DMS53 (cell line): Measurements from ENCODE around the gene SPINK8.
"Not testable (repeated sequence)": the region's sequence is repeated elsewhere in the genome, so short reads cannot be mapped to it uniquely, and the experiment has no call there.

Source experiments
- DNase-seq: peaks from one replicate; lab custom pipeline; 2025; lab: John Stamatoyannopoulos, UW

SPINK8 gene

DNA sequence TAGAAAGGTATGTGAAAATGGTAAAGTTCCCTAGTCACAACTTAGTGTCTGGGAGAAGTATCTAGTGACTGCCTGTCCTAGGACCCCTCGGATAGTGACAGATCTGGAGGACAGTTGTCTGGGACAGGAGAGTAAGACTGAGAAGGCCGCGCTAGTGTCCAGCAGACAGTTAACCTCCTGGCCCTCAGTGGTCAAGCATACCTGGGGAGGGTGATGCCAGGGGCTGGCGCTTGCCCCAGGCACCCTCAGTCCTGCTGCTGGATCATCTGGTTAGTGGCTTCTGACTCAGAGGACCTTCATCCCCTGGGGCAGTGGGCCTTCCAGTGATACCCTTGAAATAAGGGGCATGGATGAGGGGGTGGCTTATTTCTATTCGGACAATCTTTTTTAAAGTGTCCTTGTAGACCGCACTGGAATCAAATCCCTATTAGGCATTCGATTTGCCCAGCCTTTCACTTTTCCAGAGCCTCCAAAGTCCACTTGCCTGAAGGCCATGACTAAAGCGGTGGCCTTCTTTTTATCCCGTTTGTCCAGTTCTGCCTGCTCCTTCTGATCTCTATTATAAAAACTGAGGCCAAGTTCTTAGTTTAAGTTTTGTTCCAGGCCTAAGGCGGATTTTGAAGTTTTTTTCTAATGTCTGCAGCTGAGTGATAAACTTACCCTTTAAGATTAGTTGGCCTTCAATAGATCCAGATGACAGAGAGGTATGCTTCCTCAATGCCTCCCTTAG is 1.6 kb downstream of the SPINK8 start:
- DNase-seq: not testable (repeated sequence)

DNA sequence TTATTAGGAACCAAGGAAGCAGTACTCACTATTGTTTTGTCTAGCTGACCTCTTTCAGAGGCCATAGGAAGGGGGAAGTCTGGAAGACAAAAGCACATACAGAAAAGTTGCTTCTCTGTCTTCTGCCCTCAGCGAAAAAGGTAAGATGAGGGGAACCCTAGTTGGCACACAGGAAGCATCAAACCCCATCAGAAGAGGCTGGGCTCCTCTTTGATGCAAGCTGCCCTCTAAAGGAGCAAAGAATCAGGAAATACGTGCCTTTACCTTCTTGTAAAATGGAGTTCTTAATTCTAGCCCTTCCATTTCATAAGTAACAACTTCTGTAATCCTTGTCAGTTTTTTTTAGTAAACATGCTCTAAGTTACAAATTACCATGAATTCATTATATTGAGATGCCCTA is 12.5 kb downstream of the SPINK8 start:
- no peak for DNase-seq

DNA sequence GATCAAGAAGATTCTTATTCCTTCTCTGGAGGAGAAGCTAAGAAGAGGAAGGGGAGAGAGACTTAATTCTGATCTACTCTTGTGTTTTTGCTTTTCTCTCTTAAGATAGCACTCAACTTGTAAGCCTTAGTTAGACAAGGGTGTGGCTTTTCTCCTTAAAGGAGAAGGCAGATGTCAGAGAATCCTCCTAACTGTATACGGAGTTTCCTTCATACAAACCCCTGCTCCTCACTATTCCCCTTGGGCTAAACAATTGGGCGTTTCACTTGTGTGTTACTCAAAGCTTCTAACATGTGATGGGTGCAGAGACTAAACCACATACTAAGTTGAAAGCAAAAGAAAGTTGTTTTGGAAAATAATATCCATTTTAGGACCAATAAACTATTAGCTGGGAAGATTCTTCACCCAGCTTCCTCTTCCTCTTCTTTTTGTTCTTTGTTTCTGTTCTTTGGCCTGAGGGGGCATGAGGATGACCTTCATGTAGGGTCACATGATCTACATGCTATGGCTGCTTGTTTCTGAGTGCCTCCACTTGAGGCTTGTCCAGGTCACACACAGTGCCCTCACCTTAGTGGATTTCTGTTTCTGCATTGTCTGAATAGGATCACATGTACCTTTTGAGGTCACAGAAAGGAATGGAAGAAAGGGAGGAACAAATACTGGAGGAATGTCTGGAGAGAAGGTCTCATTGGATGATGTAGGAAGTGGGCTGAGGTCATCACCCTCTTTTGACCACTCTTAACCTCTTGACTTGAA is 14.6 kb downstream of the SPINK8 start:
- DNase-seq: no peak

DNA sequence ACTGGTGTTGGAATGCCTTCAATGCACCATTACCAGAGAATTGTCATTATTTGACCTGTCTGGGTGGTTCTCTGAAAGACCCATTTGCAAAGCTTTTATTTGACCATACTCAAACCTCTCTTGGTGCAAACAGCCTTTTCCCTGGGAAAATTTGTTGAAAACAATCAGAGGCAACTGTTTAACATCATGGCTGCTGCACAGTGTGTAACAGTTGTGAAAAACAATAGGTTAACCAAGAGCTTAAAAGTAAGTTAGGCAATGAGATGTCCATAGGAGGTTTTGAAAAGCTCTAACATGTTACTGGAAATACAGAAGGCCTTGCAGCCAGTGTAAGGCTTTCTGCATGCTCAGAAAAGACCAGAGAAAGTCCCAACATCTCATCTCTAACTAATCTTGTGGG is 18.9 kb downstream of the SPINK8 start:
- DNase-seq: no peak

DNA sequence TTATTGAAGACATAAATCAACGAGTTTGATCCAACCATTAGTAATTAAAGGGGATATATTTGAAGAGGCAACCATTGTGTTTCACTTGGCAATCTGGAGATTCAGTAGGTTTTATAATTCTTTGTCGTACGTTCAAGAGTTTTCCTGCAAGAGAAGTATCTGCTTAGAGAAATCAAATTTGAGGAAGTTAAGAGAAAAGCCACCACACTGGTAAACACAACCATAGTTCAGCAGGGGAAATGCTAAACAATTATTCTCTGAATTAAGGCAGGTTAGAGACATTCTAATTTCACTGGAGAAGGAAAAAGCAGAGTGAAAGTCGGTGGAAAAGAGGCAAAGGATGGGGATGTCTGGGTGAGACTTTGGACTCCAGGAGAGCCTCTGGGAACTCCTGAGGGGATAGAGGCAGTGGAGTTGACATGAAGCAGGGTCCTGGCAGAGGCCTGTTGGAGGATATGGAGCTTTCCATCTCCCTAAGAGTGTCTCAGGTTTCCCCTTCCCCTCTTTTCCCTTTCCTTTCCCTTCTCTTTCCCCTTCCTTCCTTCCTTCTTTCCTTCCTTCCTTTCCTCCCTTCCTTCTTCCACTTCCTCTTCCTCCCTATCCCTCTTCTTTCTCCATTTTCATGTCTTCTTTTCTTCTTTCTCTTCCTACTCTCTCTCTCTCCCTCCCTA is 26.5 kb downstream of the SPINK8 start:
- no peak for DNase-seq

DNA sequence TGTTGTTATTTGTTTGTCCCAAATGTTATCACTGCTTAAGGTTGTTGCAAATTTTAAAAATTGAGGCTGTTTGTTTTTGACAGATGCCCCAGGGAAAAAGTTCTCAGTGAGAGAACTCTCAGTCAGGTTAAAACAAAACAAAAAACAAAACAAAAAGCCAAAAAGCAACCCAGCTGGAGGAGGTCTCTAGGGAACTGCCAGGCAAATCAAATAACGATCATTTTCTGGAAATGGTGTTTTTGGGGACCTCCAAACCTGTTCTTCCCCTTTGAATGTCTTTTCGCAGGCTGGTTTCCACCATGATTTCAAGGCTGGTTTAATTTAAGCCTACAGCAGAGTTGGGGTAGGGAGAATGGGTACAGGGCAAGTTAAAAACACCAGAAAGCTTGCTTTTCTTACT is 27.2 kb downstream of the SPINK8 start:
- DNase-seq: no peak

DNA sequence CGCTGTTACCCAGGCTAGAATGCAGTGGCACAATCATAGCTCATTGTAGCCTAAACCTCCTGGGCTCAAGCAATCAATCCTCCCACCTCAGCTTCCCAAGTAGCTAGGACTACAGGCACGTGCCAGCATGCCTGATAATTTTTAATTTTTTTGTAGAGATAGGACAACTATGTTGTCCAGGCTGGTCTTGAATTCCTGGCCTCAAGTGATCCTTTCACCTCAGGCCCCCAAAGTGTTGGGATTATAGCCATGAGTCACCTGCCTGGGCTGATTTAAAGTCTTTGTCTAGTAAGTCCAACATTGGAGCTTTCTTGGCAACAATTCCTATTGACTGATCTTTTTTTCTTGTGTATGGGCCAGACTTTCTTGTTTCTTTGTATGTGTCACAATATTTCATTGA is 28.1 kb downstream of the SPINK8 start:
- no peak for DNase-seq

DNA sequence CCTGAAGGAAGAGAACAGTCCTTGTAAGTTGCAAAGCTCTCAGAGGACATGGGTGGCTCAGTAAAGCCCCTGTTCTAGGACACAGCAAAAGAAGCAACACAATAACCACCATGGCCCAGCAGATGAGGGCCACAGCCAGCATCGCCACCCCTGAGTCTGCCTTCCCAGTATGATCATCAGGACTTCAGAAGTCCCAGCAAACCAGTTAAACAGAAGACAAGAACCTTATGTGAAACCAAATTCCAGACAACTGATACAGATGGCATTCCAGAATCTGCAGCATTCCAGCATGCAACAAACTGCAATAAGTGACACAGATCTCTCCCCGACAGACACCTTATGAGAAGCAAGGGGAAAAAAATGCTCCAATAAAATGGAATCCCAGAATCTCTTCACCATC is 30.4 kb downstream of the SPINK8 start:
- no peak for DNase-seq

DNA sequence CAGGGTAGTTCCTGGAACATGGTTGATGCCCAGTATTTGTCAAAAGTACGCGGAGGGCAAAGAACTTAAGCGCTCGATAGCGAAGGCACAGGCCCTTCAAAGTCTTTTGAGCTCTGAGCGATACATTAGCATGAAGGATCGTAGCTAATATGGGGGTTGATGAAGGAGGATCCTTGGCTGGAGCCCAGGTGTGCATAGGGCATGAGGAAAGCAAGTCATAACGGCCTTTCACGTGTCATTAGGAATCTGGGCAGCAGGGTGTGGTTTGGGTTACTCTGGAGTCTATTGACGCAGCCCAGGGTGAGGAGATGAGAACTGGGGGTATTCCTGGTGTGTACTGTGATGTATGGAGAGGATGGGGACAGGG is 31.7 kb downstream of the SPINK8 start:
- peak; percentile 50 for DNase-seq

DNA sequence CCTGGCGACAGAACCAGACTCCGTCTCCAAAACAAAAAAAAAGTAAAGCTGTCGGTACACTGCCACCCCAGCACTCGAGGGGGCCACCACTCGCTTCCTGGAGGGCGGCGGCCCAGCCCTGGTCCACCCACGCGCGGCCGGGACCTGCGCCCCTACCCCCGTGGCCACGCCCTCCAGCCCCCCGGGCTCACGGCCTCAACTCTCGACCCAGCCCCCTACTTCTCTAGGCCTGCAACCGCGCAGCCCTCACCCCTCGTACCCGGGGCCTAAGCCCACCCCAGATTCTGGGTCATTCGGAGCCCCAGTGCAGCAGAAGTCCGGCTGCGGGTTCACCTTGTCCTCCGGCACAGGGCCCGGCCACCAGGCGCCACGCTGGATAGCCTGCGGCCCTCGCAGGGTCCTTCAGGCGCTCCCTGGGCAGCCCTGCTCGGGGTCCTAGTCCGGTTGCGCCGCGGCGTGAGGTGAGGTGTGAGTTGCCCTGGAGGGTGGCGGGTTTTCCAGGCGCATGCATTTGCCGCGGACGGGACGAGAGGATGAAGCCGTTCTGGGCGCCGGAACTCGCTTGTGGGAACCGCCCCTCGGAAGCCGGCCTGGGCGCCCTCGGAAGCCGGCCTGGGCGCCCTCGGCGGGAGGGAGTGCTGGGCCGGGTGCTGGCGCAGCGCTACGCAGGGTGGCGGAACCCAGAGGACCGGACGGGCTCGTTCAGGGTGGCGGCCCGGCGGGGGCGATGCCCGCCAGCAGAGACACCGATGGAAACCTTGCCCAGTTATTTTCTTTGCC is 32.3 kb downstream of the SPINK8 start, which contains the start of gene NME6:
Gene NME6 (minus strand): TSS at position 348 of the 780 bp plus-strand sequence.
- peak; percentile 89 for DNase-seq

DNA sequence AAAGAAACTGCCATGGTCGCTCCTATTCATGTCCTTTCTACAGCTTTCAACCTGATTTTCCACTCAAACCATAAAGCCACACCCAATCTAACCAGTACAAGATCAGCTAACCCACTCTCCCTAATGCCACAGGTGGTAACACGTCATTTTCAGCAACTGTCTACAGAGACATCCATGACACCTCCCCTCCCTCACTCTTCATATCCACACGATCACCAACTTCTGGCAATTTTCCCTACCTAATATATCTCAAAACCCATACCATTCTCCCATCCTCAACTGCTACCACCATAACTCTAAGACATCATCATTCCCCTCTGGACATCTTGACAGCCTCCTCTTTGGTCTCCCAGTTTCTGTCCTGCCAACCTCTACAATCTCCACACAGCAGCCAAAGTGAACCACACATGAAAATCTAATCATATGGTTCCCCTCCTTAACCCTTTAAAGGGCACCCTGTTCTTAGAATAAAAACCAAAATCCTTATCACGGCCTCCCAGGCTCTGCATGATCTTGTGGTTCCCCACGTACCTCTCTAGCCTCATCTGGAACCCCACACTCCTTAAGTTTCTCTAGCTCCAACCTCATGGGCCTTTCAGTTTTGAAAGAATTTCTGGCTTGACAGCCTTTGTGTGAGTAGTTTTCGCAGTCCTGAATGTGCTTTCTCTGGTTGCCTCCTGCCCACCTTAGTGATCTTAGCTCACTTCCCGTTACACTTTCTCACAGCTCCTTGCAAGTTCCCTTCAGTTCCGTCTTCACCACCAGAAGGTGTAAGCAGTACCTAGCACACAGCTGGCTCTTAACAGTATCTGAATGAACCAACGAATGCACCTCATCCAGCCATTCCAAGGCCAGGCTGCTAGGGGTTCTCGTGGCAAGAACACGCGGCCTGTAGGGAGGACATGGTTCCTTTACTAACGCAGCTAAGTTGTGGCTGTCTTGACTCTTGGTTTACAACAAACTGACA is 33.4 kb downstream of the SPINK8 start:
- DNase-seq: no peak

DNA sequence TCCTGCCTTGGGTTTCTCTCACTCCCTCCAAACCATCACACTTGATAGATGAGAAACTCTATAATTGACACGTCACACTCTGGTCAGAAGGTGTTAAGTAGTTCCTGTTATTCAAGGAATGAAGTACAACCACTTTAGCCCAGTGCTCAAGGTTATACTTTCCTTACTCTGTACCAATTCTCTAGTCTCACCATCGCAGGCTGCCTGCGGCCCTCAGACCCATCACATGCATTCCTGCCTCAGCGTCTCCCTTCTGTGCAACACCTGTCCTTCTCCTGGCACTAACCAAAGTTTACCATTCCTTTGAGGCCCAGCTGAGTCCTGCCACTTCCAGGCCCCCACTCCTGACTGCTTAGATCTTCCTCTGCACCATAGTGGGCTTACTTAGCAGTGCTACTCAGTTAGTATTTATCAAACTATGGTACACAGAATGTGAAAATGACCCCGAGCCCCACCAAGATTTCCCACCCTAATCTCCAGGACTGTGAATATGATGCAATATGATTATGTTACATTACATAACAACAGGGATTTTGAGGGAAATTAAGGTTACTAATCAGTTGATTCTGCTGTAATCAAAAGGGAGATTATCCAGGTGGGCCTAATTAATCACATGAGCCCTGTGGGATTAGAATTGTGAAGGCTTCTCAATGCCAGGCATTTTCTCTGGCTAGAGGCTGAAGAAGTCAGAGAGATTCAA is 36.2 kb downstream of the SPINK8 start:
- no peak for DNase-seq

DNA sequence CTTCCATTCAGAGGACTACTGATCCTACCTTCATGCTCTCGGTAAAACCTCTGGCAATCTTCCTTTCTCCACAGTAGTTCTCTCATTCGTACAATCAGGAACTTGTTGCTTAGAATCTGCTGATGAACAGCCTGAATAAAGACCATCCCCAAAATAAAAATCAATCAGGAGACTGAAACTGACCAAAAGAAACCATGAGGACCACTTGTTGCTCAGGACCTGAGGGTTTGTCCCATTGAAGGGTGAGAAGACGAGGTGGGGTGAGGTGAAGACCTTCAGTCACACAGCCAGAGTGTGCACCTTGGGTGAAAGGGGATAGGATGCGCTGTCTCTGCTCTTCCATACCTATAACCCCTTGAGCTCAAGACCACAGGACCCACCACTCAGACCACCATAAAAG is 36.8 kb downstream of the SPINK8 start:
- no peak for DNase-seq

DNA sequence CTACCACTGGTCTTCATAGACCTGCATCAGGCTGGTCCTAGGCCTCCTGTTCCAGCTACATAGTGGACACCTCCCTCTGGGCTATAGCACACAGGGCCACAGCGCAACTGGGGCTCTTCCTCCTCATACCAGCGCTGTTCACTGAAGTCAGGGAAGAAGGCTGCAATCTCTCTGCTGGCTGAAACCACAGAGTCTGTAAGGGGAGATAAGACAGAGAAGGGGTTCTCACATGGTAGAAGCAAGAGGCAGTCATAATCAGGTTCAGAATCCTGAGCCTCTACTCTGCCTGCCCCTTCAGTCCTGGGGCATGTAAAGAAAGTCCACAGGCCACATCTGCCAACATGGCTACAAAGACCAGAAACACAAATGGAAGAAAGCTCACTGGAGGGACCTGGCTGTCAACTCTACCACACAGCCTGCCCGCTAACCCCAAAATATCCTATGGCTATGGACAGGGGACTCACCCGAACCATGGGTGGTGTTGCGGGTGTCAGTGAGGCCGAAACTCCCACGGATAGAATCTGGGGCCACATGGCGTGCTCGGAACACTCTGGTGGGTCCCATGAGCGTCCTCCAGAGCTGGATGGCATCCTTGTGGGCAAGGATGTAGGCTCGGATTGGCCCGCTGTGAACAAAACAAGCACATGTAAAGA is 38.7 kb downstream of the SPINK8 start:
- no peak for DNase-seq

DNA sequence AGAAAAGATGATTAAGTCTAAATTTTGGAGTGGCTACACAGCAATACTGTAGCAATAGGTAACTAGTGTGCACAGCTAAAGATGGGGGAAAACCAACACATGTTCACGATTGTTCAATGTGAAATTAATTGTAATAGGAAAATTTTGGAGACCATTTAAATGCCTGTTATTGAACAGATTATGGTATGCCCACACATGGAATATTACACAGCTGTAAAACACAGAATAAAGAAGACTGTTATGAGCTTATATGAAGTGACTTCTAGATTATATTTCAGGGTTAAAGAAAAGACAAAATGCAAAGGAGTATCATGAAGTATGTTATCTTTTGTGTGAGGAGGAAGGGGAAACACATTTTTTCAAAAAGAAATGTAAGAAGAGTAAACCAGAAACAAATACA is 43.8 kb downstream of the SPINK8 start:
- DNase-seq: no peak

DNA sequence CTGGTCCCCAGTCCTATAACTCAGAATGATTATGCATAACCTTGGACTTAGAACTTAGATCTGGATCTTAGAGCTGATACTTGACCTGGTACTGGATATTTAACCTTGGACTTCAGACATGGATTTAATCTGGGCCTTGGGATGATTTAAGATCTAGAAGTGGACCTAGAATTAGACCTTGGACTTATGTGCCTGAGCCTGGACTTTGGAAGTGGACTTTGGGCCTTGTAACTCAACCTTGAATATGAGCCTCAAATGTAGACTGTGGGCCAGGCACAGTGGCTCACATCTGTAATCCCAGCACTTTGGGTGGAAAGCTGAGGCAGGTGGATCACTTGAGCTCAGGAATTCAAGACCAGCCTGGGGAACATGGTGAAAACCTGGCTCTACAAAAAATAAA is 46.4 kb downstream of the SPINK8 start:
- no peak for DNase-seq

DNA sequence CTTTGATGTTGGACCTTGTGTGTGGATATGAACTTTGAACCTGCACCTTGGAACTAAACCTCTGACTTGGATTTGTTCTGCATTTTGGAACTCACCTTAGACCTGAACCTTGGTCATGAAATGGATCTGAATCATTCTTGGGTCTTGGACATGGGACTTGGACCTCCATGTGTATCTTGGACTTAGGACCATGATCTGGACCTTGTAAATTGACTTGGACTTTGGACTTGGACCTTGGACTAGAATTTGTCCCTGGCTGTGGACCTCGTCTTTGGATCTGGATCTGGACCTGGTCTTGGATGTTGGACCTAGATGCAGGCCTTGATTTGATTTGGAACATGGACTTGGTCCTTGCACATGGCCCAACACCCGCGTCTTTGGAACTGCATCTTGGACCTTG is 47.2 kb downstream of the SPINK8 start:
- no peak for DNase-seq

DNA sequence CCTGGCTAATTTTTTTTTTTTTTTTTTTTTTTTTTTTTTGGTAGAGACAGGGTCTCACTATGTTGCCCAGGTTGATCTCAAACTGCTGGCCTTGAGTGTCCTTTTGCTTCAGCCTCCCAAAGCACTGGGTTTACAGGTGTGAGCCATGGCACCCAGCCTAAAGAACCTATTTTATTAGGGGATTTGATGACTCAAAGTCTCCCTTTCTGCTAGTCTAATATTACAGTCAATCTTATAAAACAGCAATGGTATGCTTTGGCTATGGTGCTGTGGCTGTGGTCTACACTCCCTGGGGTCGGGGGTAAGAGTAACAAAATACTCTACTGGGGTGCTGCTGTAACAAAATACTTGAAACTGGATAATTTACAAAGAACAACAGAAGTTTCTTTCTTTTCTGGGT is 47.8 kb downstream of the SPINK8 start:
- DNase-seq: no peak

DNA sequence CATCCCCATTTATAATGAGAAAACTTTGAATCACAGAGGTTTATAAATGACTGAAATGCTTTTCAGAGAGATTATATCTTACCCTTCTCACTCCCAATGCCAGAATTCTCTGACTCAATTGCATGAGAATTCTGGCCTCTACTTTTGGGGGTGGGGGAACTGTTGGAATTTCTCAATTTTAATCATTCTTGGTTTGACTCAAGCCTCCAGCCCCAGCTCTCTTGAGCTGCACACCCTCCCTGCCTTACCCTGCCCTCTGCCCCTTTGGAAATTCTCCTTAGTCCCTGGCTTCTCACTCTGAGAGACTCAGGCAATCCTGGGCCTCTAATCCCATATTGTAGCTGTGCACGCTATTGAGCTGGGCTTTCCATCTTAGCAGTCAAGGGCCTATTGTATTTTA is 48.3 kb downstream of the SPINK8 start:
- DNase-seq: no peak

DNA sequence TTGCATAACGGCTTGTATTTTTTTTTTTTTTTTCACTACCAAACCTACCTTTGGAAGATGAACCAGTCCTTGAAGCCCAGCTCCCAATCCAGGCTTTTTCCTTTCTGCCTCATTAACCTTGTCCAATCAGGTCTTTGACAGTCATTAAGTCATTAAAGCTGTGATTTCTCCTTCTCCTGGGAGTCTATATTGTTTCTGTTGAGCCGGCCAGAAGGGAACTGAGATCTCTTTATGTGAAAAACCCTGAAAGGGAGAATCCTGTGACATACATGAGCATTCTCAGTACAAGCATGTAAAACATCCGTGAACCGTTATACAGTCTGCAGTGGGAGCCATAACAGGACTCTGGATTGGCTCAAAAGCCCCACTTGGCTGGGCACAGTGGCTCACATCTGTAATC is 52.6 kb downstream of the SPINK8 start:
- no peak for DNase-seq
